ENCODE data around the gene SRCIN1. TPM values are rescaled to one million over a fixed set of nuclear protein-coding genes. Genes with fewer than 3 reads are reported as not detected.

SRCIN1 gene
- total RNA-seq, 1 donor from 2014 or later, result not detected

- no peak for TF ChIP-seq CTCF (IDR thresholded peaks at IDR 0.05)
These were observed 54.6 kb downstream of the SRCIN1 start for GRCh38 chr17:38551121-38551520.

GRCh38 chr17:38550661-38551060, 55.1 kb downstream of the SRCIN1 start:
- H3K4me1 ChIP-seq, result no peaks in the 10 kb centered on the region
- no peak overlapping the region for H3K27ac ChIP-seq
- no peaks in the 10 kb centered on the region for H3K9me3 ChIP-seq
- TF ChIP-seq CTCF (IDR thresholded peaks at IDR 0.05), result no peak
- no peak overlapping the region for H3K4me3 ChIP-seq
- H3K27me3 ChIP-seq, result no peaks in the 10 kb centered on the region
- H3K36me3 ChIP-seq, result no peaks in the 10 kb centered on the region
- DNase-seq (ENCODE audit: low spot score in 2 of 2), result peak in 1 of 2 donors; percentile 75
- intact Hi-C loops (cut with DNase I), result no loop called here

More at GRCh38 chr17:38551121-38551520, 54.6 kb downstream of the SRCIN1 start:
- H3K4me3 ChIP-seq, result no peak overlapping the region
- H3K27me3 ChIP-seq, result peaks cover 2% of the 10 kb centered on the region
- no peak for DNase-seq (ENCODE audit: low spot score in 2 of 2)
- H3K9me3 ChIP-seq, result no peaks in the 10 kb centered on the region
- no peaks in the 10 kb centered on the region for H3K4me1 ChIP-seq
- H3K36me3 ChIP-seq, result no peaks in the 10 kb centered on the region
- intact Hi-C loops (cut with DNase I), result no loop called here
- no peak overlapping the region for H3K27ac ChIP-seq

DNA sequence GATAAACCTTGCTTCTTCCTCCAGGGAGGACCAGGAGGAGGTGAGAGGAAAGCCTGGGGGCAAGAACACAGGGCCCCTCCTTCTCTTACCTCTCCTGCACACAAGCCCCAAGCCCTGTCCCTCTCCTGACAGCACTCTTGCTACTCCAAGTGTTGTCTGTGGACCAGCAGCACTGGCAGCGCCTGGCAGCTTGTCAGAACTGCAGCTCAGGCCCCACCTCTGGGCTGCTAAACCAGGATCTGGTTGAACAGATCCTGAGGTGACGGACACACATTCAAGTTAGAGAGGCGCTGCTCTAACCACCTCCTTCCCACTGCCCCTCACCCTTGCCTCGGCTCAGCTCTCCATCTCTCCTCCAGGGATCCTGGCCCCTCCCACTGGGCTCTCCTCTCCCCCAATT, 56.5 kb downstream of the SRCIN1 start:
- no peak for TF ChIP-seq CTCF (IDR thresholded peaks at IDR 0.05)
- no peaks in the 10 kb centered on the region for H3K27me3 ChIP-seq
- intact Hi-C loops (cut with DNase I), result no loop called here
- DNase-seq (ENCODE audit: low spot score in 2 of 2), result no peak
- H3K27ac ChIP-seq, result no peak overlapping the region
- no peak overlapping the region for H3K4me3 ChIP-seq
- no peaks in the 10 kb centered on the region for H3K36me3 ChIP-seq
- H3K9me3 ChIP-seq, result no peaks in the 10 kb centered on the region
- no peaks in the 10 kb centered on the region for H3K4me1 ChIP-seq

DNA sequence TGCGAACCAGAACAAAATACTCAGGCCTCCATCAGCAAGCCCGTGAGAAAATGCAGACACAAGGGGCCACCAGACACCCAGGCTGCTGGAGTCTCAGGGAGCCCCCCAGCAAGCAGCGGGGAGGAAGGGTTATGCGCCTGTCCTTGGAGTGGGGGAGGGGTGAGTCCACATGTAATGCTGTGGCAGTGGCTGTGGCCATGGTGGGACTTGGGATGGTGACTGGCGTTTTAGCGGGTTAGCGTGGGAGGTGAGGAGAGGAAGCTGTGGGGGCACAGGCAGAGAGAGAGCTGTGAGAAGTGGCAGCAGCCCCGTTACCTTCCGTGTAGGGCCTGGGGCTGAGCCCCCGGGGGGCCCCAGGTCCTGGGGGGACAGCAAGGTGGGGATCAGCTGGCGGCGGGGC, 58.3 kb downstream of the SRCIN1 start:
- no peaks in the 10 kb centered on the region for H3K9me3 ChIP-seq
- no peak overlapping the region for H3K4me3 ChIP-seq
- no peaks in the 10 kb centered on the region for H3K27me3 ChIP-seq
- no peak overlapping the region for H3K27ac ChIP-seq
- H3K36me3 ChIP-seq, result no peaks in the 10 kb centered on the region
- no peak for DNase-seq (ENCODE audit: low spot score in 2 of 2)
- TF ChIP-seq CTCF (IDR thresholded peaks at IDR 0.05), result no peak
- no peaks in the 10 kb centered on the region for H3K4me1 ChIP-seq
- intact Hi-C loops (cut with DNase I), result no loop called here

GRCh38 chr17:38546396-38546795, 59.4 kb downstream of the SRCIN1 start:
- DNase-seq (ENCODE audit: low spot score in 2 of 2), result no peak
- no peaks in the 10 kb centered on the region for H3K27me3 ChIP-seq
- intact Hi-C loops (cut with DNase I), result no loop called here

More at GRCh38 chr17:38546396-38546795, 59.4 kb downstream of the SRCIN1 start:
- Histone ChIP-seq H3K4me3 (no peak overlapping the region), H3K9me3 (no peaks in the 10 kb centered on the region), H3K4me1 (no peaks in the 10 kb centered on the region), H3K36me3 (no peaks in the 10 kb centered on the region), H3K27ac (no peak overlapping the region)
- TF ChIP-seq CTCF (IDR thresholded peaks at IDR 0.05), result no peak
